Gastroesophageal sphincter (tissue), 4 donors: Measurements from ENCODE around the gene CEP135. TPM values are rescaled to one million over a fixed set of nuclear protein-coding genes. Genes with fewer than 3 reads are reported as not detected.
"Not testable (repeated sequence)": the region's sequence is repeated elsewhere in the genome, so short reads cannot be mapped to it uniquely, and the experiment has no call there.

Experiments used
- ATAC-seq: fragments of 150-250 bp; one replicate; pipeline ENCODE4 v1.9.1; 2016; ENCODE audit warnings: mild to moderate bottlenecking, moderate library complexity
- H3K27ac ChIP-seq, 4 donors: fragments of 200-600 bp; sonication (generic) in 3 of 4; 1 replicate in 3 of 4; 2 replicates in 1 of 4; pipeline ENCODE4 v1.5.1; 2016 to 2019
- H3K27me3 ChIP-seq: fragments of 200-600 bp; sonication (generic); one replicate; pipeline ENCODE4 v1.5.1; 2019
- H3K36me3 ChIP-seq, 2 donors: fragments of 200-600 bp; sonication (generic); one replicate each; pipeline ENCODE4 v1.5.1; 2019; ENCODE audit warnings: control low read depth in 1 of 2
- H3K4me1 ChIP-seq, 3 donors: fragments of 200-600 bp; sonication (generic); 1 replicate in 2 of 3; 2 replicates in 1 of 3; pipeline ENCODE4 v1.5.1; 2016 to 2019; ENCODE audit warnings: control low read depth in 2 of 3
- H3K4me3 ChIP-seq, 2 donors: fragments of 200-600 bp; sonication (generic); one replicate each; pipeline ENCODE4 v1.5.1; 2019; ENCODE audit warnings: mild to moderate bottlenecking in 1 of 2, moderate library complexity in 1 of 2
- H3K9me3 ChIP-seq, 3 donors: fragments of 200-600 bp; sonication (generic); one replicate each; pipeline ENCODE4 v1.5.1; 2017 to 2019; ENCODE audit warnings: control low read depth in 2 of 3
- CTCF ChIP-seq, 4 experiments: fragments of 200-600 bp in 2 of 4; fragments of 450-650 bp in 2 of 4; sonication (generic) in 1 of 4; IDR thresholded peaks; one replicate each; pipeline ENCODE4 v1.5.1; 2017 to 2019; ENCODE audit warnings: antibody characterized with exemption in 4 of 4, mild to moderate bottlenecking in 2 of 4, moderate library complexity in 2 of 4
- EP300 ChIP-seq: sonication (generic); formaldehyde crosslinking; IDR thresholded peaks from one replicate; pipeline ENCODE4 v1.6.1; 2017; ENCODE audit warnings: antibody characterized with exemption, mild to moderate bottlenecking
- POLR2A ChIP-seq, 2 donors: fragments of 450-650 bp; IDR thresholded peaks; one replicate each; pipeline ENCODE4 v1.6.1; 2017; ENCODE audit warnings: antibody characterized with exemption in 2 of 2, mild to moderate bottlenecking in 2 of 2, moderate library complexity in 1 of 2
- POLR2AphosphoS5 ChIP-seq: sonication (generic); formaldehyde crosslinking; IDR thresholded peaks from one replicate; pipeline ENCODE4 v1.6.1; 2017; ENCODE audit warnings: antibody characterized with exemption
- WGBS, 2 donors: methylation state at CpG; one replicate each; pipeline ENCODE4 v1.1.5; 2018; ENCODE audit warnings: low coverage in 1 of 2; 5-methylcytosine and 5-hydroxymethylcytosine counted together
- total RNA-seq, 4 donors: library from RNA; depleted of rRNA; stranded (reverse); fragments of >200 nt; gene quantifications; one replicate each; pipeline ENCODE4 v1.1.0, GENCODE V29; 2016

The CEP135 gene
- total RNA-seq, 4 donors from 2014 or later: 4.5 to 5.3 (median 4.7) TPM

DNA sequence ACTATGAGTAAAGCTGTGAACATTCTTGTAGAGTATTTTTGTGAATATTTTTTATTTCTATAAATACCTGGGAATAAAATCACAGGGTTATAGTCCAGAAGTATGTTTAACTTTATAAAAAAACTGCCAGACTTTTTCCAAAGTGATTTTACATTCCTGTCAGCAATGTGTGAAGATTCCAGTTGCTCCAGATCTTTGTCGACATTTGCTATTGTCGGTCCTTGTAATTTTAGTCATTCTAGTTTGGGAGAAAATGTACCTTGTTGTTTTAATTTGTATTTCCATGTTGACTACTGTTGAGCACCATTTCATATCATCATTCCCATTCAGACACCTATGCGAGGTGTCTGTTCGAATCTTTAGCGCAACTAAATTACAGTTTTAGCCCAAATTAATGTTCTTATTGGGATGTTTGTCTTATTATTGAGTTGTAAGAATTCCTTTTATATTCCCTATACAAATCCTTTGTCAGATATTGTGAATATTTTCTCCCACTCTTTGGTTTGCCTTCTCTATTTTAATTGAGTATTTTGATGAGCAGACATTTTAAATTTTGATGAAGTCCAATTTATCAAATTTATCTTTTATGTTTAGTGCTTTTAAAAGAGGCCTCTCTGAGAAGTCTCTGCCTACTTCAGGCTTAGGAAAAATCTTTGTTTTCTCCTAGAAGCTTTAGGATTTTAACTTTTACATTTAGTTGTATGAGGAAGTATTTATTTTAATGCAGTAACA lies 2.6 kb downstream of the CEP135 start:
- no peak overlapping the region for H3K27ac ChIP-seq
- ATAC-seq: no peak
- WGBS, 2 donors: 99 to 100% methylated on average over 5 of the region's 5 CpGs
- H3K36me3 ChIP-seq: peaks cover 3 to 34% of the 10 kb centered on the region in 2 donors
- H3K4me3 ChIP-seq: no peak overlapping the region
- no peaks in the 10 kb centered on the region for H3K27me3 ChIP-seq
- no peaks in the 10 kb centered on the region for H3K9me3 ChIP-seq
- TF ChIP-seq EP300 (no peak), POLR2A (IDR thresholded peaks at IDR 0.05) (no peak), POLR2AphosphoS5 (no peak), CTCF (IDR thresholded peaks at IDR 0.05) (no peak)
- H3K4me1 ChIP-seq: peaks cover 5 to 28% (median 8%) of the 10 kb centered on the region in 3 donors

DNA sequence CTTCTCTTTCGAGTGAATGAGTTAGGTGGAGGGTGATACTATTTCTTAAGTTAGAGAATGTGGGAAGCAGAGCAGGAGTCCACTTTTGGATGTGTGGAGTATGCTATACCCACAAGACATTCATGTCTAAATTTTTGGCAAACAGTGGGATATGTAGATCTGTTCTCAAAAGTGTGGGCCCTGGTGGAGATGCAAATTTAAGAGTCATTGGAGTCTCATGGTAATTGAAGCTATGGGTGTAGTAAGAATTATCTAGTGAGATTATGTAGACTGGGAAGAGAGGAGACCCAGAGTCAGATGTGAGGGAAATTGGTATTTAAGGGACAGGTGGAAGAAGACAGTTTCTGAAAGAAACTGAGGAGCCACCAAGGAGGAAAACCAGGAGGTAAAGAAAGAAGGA lies 7.0 kb downstream of the CEP135 start:
- WGBS, 2 donors: 83 to 100% methylated on average over 1 of the region's 1 CpG
- Histone ChIP-seq H3K4me3 (no peak overlapping the region), H3K36me3 (peaks cover 3 to 70% of the 10 kb centered on the region in 2 donors), H3K9me3 (no peaks in the 10 kb centered on the region), H3K27ac (no peak overlapping the region), H3K27me3 (no peaks in the 10 kb centered on the region), H3K4me1 (no peaks in the 10 kb centered on the region)
- TF ChIP-seq CTCF (IDR thresholded peaks at IDR 0.05): no peak
- TF ChIP-seq POLR2AphosphoS5: no peak
- TF ChIP-seq EP300: no peak
- TF ChIP-seq POLR2A (IDR thresholded peaks at IDR 0.05): no peak
- ATAC-seq: no peak

GRCh38 chr4:55959655-55960054 lies 10.9 kb downstream of the CEP135 start:
- Histone ChIP-seq H3K36me3 (peaks cover 0 to 78% of the 10 kb centered on the region in 2 donors), H3K9me3 (no peaks in the 10 kb centered on the region), H3K4me1 (no peaks in the 10 kb centered on the region), H3K27ac (no peak overlapping the region), H3K4me3 (no peak overlapping the region), H3K27me3 (no peaks in the 10 kb centered on the region)
- no peak for ATAC-seq
- TF ChIP-seq CTCF (IDR thresholded peaks at IDR 0.05) (no peak), POLR2AphosphoS5 (no peak), EP300 (no peak), POLR2A (IDR thresholded peaks at IDR 0.05) (no peak)

- peaks cover 0 to 47% of the 10 kb centered on the region in 2 donors for H3K36me3 ChIP-seq
- TF ChIP-seq POLR2AphosphoS5: no peak
- no peak for TF ChIP-seq EP300
- TF ChIP-seq CTCF (IDR thresholded peaks at IDR 0.05): no peak
- H3K27me3 ChIP-seq: no peaks in the 10 kb centered on the region
- H3K27ac ChIP-seq: no peak overlapping the region
- no peaks in the 10 kb centered on the region for H3K4me1 ChIP-seq
- H3K9me3 ChIP-seq: no peaks in the 10 kb centered on the region
- 96 to 97% methylated on average over 3 of the region's 3 CpGs for WGBS, 2 donors
- no peak overlapping the region for H3K4me3 ChIP-seq
- no peak for ATAC-seq
Observed at GRCh38 chr4:55964046-55964445, 15.3 kb downstream of the CEP135 start.

- peaks cover 0 to 39% of the 10 kb centered on the region in 2 donors for H3K36me3 ChIP-seq
- no peak overlapping the region for H3K27ac ChIP-seq
- no peaks in the 10 kb centered on the region for H3K9me3 ChIP-seq
- TF ChIP-seq POLR2A (IDR thresholded peaks at IDR 0.05): no peak
- TF ChIP-seq CTCF (IDR thresholded peaks at IDR 0.05): no peak
- no peak for TF ChIP-seq EP300
- no peak for TF ChIP-seq POLR2AphosphoS5
- no peaks in the 10 kb centered on the region for H3K4me1 ChIP-seq
- H3K27me3 ChIP-seq: no peaks in the 10 kb centered on the region
- H3K4me3 ChIP-seq: no peak overlapping the region
- no peak for ATAC-seq
- WGBS, 2 donors: 68 to 76% methylated on average over 4 of the region's 4 CpGs
Observed at GRCh38 chr4:55965585-55965984, 16.8 kb downstream of the CEP135 start.

DNA sequence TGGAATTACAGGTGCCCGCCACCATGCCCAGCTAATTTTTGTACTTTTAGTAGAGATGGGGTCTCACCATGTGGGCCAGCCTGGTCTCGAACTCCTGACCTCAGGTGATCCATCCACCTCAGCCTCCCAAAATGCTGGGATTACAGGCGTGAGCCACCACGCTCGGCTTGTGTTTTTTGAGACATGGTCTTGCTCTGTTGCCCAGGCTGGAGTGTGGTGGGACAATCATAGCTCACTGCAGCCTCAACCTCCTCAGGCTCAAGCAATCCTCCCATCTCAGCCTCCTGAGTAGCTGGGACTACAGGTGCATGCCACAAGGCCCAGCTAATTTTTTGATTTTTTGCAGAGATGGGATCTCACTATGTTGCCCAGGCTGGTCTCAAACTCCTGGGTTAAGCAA lies 17.6 kb downstream of the CEP135 start:
- not testable (repeated sequence) for H3K4me1 ChIP-seq, ATAC-seq, H3K9me3 ChIP-seq, H3K27me3 ChIP-seq, H3K27ac ChIP-seq, H3K4me3 ChIP-seq
- 100% methylated on average over 1 of the region's 5 CpGs for WGBS, 2 donors
- peaks cover 0 to 36% of the 10 kb centered on the region in 2 donors for H3K36me3 ChIP-seq
